SK-N-SH (cell line): ENCODE measurements around the gene KPNA2.

Source experiments
- POLR2AphosphoS5 ChIP-seq: IDR thresholded peaks from 2 replicates; pipeline ENCODE4 v1.6.1; 2012; ENCODE audit warnings: low read depth, low read length
- RFX5 ChIP-seq: IDR thresholded peaks from 2 replicates; pipeline ENCODE4 v1.6.1; 2012; ENCODE audit warnings: mild to moderate bottlenecking, improper control_type of control experiment, low read length
- TF ChIP-seq, protein P1 (sequence below): fragments of 200-600 bp; sonication (generic); IDR thresholded peaks from 2 replicates; pipeline ENCODE4 v1.6.1; 2017; ENCODE audit warnings: antibody characterized with exemption, mild to moderate bottlenecking, moderate library complexity

DNA sequence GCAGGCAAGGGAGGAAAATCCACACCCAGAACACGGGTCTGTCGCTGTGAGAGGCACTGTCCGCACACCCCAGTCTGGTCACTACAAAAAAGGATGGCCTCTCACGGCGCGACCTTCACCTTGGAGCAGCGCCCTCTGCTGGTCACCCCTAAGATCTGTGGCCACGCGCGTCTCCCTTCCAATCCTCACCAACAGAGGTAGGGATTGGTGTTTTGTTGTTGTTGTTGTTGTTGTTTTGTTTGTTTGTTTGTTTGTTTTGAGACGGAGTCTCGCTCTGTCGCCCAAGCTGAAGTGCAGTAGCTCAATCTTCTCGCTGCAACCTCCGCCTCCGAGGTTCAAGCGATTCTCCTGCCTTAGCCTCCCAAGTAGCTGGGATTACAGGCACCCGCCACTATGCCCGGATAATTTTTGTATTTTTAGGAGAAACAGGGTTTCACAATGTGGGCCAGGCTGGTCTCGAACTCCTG is 24.3 kb upstream of the KPNA2 start:
- no peak for TF ChIP-seq POLR2AphosphoS5
- TF ChIP-seq, protein P1, sequence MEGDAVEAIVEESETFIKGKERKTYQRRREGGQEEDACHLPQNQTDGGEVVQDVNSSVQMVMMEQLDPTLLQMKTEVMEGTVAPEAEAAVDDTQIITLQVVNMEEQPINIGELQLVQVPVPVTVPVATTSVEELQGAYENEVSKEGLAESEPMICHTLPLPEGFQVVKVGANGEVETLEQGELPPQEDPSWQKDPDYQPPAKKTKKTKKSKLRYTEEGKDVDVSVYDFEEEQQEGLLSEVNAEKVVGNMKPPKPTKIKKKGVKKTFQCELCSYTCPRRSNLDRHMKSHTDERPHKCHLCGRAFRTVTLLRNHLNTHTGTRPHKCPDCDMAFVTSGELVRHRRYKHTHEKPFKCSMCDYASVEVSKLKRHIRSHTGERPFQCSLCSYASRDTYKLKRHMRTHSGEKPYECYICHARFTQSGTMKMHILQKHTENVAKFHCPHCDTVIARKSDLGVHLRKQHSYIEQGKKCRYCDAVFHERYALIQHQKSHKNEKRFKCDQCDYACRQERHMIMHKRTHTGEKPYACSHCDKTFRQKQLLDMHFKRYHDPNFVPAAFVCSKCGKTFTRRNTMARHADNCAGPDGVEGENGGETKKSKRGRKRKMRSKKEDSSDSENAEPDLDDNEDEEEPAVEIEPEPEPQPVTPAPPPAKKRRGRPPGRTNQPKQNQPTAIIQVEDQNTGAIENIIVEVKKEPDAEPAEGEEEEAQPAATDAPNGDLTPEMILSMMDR, result peak; percentile 89
- no peak for TF ChIP-seq RFX5
